HepG2 (cell line): Measurements from ENCODE around the gene KRTAP9-7. TPM values are rescaled to one million over a fixed set of nuclear protein-coding genes. Genes with fewer than 3 reads are reported as not detected.

Source experiments
- ATAC-seq: fragments of 200-7000 bp; cut with Tn5 transposase; 3 replicates; pipeline ENCODE4 v1.9.1; 2020; ENCODE audit warnings: mild to moderate bottlenecking, moderate library complexity
- BruUV-seq: library from RNA; stranded (reverse); fragments of 400-500 nt; replicated peaks from 2 replicates; lab custom pipeline; 2021; lab: Mats Ljungman, UMichigan
- CTCF ChIA-PET: fragments of 300-600 bp; formaldehyde crosslinking; extraction: SDS; loops from one replicate; lab custom pipeline; 2021; ENCODE audit warnings: low total read pairs, inconsistent platforms, low intra/inter-chr PET ratio; lab: Yijun Ruan, JAX
- POLR2A ChIA-PET: fragments of 350-600 bp; sonication (Branson Sonifier 250); formaldehyde crosslinking; loops from one replicate; lab custom pipeline; 2020; ENCODE audit warnings: antibody characterized with exemption, inconsistent platforms; lab: Yijun Ruan, JAX
- DNase-seq: peaks from one replicate; pipeline ENCODE4 v3.0.0-alpha.2; 2015; ENCODE audit warnings: low spot score
- FAIRE-seq: peaks from 3 replicates; lab custom pipeline; 2011; peaks lifted over from hg19 to GRCh38; lab: Jason Lieb, UNC
- H2AFZ ChIP-seq: one replicate; pipeline ENCODE4 v1.6.1; 2011; ENCODE audit warnings: low read length, inconsistent platforms
- H3K27ac ChIP-seq: fragments of 300-600 bp; 3 replicates; pipeline ENCODE4 v1.8.0; 2011; ENCODE audit warnings: mixed run types, mild to moderate bottlenecking, mixed read lengths, low read length, inconsistent platforms; ENCODE audit not compliant: insufficient read depth; ENCODE audit errors: extremely low read length
- H3K27me3 ChIP-seq, 2 experiments: fragments of 200-600 bp in 1 of 2; 2 replicates in 1 of 2; 3 replicates in 1 of 2; pipeline versions ENCODE4 v1.6.0 to v1.8.0; 2011; ENCODE audit warnings: low read length in 2 of 2, mild to moderate bottlenecking in 2 of 2, moderate library complexity in 2 of 2, inconsistent platforms in 1 of 2; ENCODE audit not compliant: insufficient read depth in 2 of 2, control insufficient read depth in 1 of 2
- H3K36me3 ChIP-seq, 2 experiments: fragments of 200-600 bp in 1 of 2; replicated peaks in 1 of 2; 2 replicates in 1 of 2; 3 replicates in 1 of 2; pipeline versions ENCODE4 v1.5.1 to v1.8.0; 2011; ENCODE audit warnings: low read length in 2 of 2, inconsistent platforms in 1 of 2; ENCODE audit not compliant: insufficient read depth in 2 of 2, control insufficient read depth in 1 of 2
- H3K4me1 ChIP-seq: 2 replicates; pipeline ENCODE4 v1.5.1; 2012; ENCODE audit warnings: low read length, inconsistent platforms; ENCODE audit not compliant: insufficient read depth
- H3K4me2 ChIP-seq: 2 replicates; pipeline ENCODE4 v1.6.0; 2011; ENCODE audit warnings: low read depth, low read length, inconsistent platforms
- H3K4me3 ChIP-seq, 3 experiments: fragments of 200-600 bp in 1 of 3; sonication (generic), shearing (Covaris generic) in 1 of 3; replicated peaks in 1 of 3; 2 replicates each; pipeline ENCODE4 v1.5.1; 2011 to 2016; ENCODE audit warnings: low read length in 3 of 3, inconsistent platforms in 2 of 3, low read depth in 2 of 3, mild to moderate bottlenecking in 2 of 3, control low read depth in 1 of 3, mixed read lengths in 1 of 3; ENCODE audit not compliant: insufficient read depth in 1 of 3
- H3K79me2 ChIP-seq: one replicate; pipeline ENCODE4 v1.6.1; 2011; ENCODE audit warnings: low read length, inconsistent platforms; ENCODE audit not compliant: insufficient read depth
- H3K9ac ChIP-seq: 2 replicates; pipeline ENCODE4 v1.6.0; 2011; ENCODE audit warnings: mild to moderate bottlenecking, low read depth, low read length, inconsistent platforms; ENCODE audit not compliant: insufficient read depth
- H3K9me3 ChIP-seq: 2 replicates; pipeline ENCODE4 v1.5.1; 2012; ENCODE audit warnings: mild to moderate bottlenecking, low read length
- H4K20me1 ChIP-seq: 2 replicates; pipeline ENCODE4 v1.6.0; 2011; ENCODE audit warnings: inconsistent platforms, mild to moderate bottlenecking, low read length, moderate library complexity; ENCODE audit not compliant: insufficient read depth
- AHR ChIP-seq: IDR thresholded peaks from 2 replicates; pipeline ENCODE4 v1.6.1; 2018; ENCODE audit warnings: missing genetic modification reagents, missing compliant biosample characterization
- MTERF4 ChIP-seq: sonication (generic); formaldehyde crosslinking; IDR thresholded peaks from 2 replicates; pipeline ENCODE4 v1.8.0; 2023; ENCODE audit warnings: mild to moderate bottlenecking, missing genetic modification reagents
- SETDB1 ChIP-seq: sonication (generic); formaldehyde crosslinking; IDR thresholded peaks from 2 replicates; pipeline ENCODE4 v1.5.1; 2020; ENCODE audit warnings: missing genetic modification reagents, mild to moderate bottlenecking, borderline replicate concordance
- SKI ChIP-seq: fragments of 450-650 bp; IDR thresholded peaks from one replicate; pipeline ENCODE4 v1.6.1; 2018; ENCODE audit warnings: mild to moderate bottlenecking; ENCODE audit not compliant: partially characterized antibody
- SP140L ChIP-seq: sonication (generic); formaldehyde crosslinking; IDR thresholded peaks from 2 replicates; pipeline ENCODE4 v1.4.0; 2020; ENCODE audit warnings: missing genetic modification reagents, borderline replicate concordance
- ZNF646 ChIP-seq: sonication (generic); formaldehyde crosslinking; IDR thresholded peaks from 2 replicates; pipeline ENCODE4 v1.9.0; 2021; ENCODE audit warnings: mild to moderate bottlenecking, missing genetic modification reagents
- ZNF883 ChIP-seq: sonication (generic); formaldehyde crosslinking; IDR thresholded peaks from 2 replicates; pipeline ENCODE4 v1.5.1; 2020; ENCODE audit warnings: mild to moderate bottlenecking, missing genetic modification reagents; ENCODE audit errors: not compliant biosample characterization
- WGBS: methylation state at CpG from one replicate; pipeline ENCODE4 v1.1.6; 2017; ENCODE audit warnings: low lambda C conversion rate; 5-methylcytosine and 5-hydroxymethylcytosine counted together
- in situ Hi-C: cut with HindIII; loops from 2 replicates; pipeline ENCODE4 v1.10.0; 2017; ENCODE audit warnings: low pct_unique_long_range_greater_than_20kb; ENCODE audit not compliant: extremely low pct_ligation_motif_present
- intact Hi-C: fragments of 100-400 bp; cut with micrococcal nuclease; formaldehyde crosslinking; loops from one replicate; pipeline ENCODE4 v1.10.0; 2022; ENCODE audit not compliant: unreplicated experiment
- polyA plus RNA-seq, 8 experiments: library from polyadenylated mRNA; depleted of rRNA in 3 of 8; stranded (reverse) in 7 of 8; unstranded in 1 of 8; fragments of >200 nt; fragmentation: Illumina TruSeq in 4 of 8; extraction: Trizol in 4 of 8; gene quantifications; 2 replicates each; pipeline versions ENCODE4 v1.2.1 to v1.2.3, GENCODE V29; 2011 to 2016; ENCODE audit warnings: low read depth in 4 of 8, missing spikeins in 1 of 8, mixed read lengths in 1 of 8; ENCODE audit not compliant: insufficient read depth in 1 of 8
- total RNA-seq, 5 experiments: library from RNA; depleted of rRNA; stranded (reverse); fragments of >200 nt; fragmentation: Illumina TruSeq; extraction: Trizol; gene quantifications; 2 replicates each; pipeline ENCODE4 v1.2.3, GENCODE V29; 2016; ENCODE audit warnings: low read depth in 1 of 5

Gene KRTAP9-7
- total and polyA plus RNA-seq, 2 of the 13 experiments (the other 11 are each of a cell fraction or from before 2014, with no cell fraction given) = not detected

- H3K79me2 ChIP-seq = no peaks in the 10 kb centered on the region
- DNase-seq (no peak), FAIRE-seq (no peak), ATAC-seq (no peak; the same call in 2 of the 3 replicates)
- no peaks in the 10 kb centered on the region for H4K20me1 ChIP-seq
- POLR2A ChIA-PET = no interaction called here
- peaks cover 3 to 30% of the 10 kb centered on the region in 2 experiments; a peak in 3 of 5 replicates for H3K27me3 ChIP-seq
- BruUV-seq = no TSS peak
- H3K4me3 ChIP-seq = no peak within 1 kb of the TSS
- no peaks in the 10 kb centered on the region for H3K4me1 ChIP-seq
- intact Hi-C loops = no loop called here
- 24% methylated on average over 5 of the region's 7 CpGs for WGBS
- no peak within 1 kb of the TSS for H3K27ac ChIP-seq
- TF ChIP-seq SP140L (CRISPR knock-in tag) = no peak
- TF ChIP-seq MTERF4 (CRISPR knock-in tag) = no peak
- TF ChIP-seq SETDB1 (CRISPR knock-in tag) = no peak
- TF ChIP-seq AHR (CRISPR knock-in tag) = no peak
- no peak for TF ChIP-seq ZNF883 (CRISPR knock-in tag)
- TF ChIP-seq ZNF646 = no peak
- no peak for TF ChIP-seq SKI
- H3K9me3 ChIP-seq = no peaks in the 10 kb centered on the region
- H3K4me2 ChIP-seq = no peak within 1 kb of the TSS
- H3K36me3 ChIP-seq = no peaks in the 10 kb centered on the region
- in situ Hi-C loops = no loop called here
- H3K9ac ChIP-seq = no peak within 1 kb of the TSS
- no peak within 1 kb of the TSS for H2AFZ ChIP-seq
- CTCF ChIA-PET = no interaction called here
Observed at GRCh38 chr17:41308918-41309359, 33.4 kb downstream of the KRTAP9-7 start, which contains the start of gene KRTAP16-1. Gene KRTAP16-1 (minus strand): TSS chr17:41309309. CDS start chr17:41309253, 56 bp downstream.
